Erythroblast (primary cell): ENCODE data around the gene ADAMTS7.
"Not testable (repeated sequence)": the region's sequence is repeated elsewhere in the genome, so short reads cannot be mapped to it uniquely, and the experiment has no call there.

Source experiments
- DNase-seq, 2 experiments: peaks; one replicate each; lab custom pipeline; 2025; lab: John Stamatoyannopoulos, UW
- GATA1 ChIP-seq: IDR thresholded peaks from 2 replicates; pipeline ENCODE4 v1.6.1; 2011; ENCODE audit warnings: low read depth, mild to moderate bottlenecking, control low read depth, low read length, moderate library complexity
- POLR2A ChIP-seq: IDR thresholded peaks from 2 replicates; pipeline ENCODE4 v1.6.1; 2011; ENCODE audit warnings: mild to moderate bottlenecking, low read length

Gene ADAMTS7

DNA sequence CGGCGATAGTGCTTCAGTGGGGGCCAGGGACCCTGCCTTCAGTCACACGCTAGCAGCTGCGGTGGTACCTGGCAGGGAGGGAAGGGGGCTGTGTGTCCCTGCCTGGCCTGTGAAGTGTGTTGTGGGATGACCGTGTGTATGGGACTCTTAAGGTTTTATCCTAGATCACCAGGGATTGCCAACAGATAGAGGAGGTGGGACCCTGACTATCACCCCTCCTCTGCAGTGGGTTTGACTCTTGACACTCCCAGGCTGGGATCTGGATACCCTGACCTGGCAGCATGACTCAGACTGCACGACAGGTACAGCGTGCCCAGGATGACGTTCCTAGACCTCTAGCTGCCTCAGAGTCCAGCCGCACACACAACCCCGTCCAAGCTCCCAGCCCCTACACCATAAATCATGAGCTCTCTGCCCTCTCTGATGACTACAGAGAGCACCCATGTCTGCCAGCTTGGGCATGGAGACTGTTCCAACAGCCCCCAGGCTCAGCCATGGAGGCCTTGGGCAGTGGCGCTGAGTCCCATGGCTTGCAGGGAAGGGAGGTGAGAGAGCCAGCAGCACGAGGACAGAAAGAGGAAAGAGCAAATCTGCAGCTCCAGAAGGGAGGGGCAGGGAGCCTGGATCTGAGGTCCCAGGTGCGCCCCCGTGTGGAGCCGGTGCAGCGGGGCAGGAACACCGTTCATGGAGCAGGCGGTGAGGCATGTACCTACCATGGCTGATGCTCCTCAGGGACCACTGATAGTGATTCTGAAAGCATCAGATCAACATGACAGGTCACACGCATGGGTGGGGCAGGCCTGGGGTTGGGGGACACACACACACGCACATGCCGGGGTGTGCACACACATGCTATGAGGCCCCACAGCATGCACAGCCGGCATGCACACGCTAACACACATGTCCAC, 71.0 kb downstream of the ADAMTS7 start:
- no peak for TF ChIP-seq POLR2A
- no peak for TF ChIP-seq GATA1
- DNase-seq, result peak; percentile 52 to 67

GRCh38 chr15:78739206-78739605, 72.1 kb downstream of the ADAMTS7 start:
- DNase-seq, result no peak
- no peak for TF ChIP-seq POLR2A
- no peak for TF ChIP-seq GATA1

DNA sequence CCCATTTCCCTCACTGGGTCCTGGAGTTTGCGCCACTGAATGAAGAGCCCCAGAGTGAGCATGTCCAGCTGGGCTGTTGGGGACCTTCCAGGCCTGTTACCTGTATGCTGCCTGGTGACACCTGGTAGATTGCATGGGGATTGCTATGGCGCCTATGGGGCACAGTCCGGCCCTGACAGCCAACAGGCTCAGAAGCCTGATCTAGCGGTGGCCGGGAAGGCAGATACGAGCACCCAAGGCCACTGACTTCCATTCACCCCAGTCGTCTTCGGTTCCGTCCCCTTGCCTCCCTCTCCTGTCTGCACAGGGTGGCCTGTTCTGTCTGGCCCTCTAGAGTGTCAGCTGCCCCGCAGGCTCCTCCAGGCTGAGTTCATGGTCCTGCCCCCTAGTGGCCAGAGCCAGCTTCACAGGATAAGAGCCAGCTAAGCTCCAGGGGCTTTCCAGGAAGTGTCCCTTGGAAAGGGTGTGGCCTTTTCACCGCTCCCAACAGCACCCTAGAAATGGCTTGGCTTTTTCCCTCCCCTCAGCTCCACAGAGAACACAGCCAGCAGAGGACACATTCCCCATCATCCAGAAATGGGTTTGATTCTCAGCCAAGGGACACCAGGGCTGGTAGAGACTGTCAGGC, 73.2 kb downstream of the ADAMTS7 start:
- DNase-seq, result peak; percentile 46 to 65

- no peak for DNase-seq
- no peak for TF ChIP-seq GATA1
- TF ChIP-seq POLR2A, result no peak
Observed at GRCh38 chr15:78737187-78737820, 74.0 kb downstream of the ADAMTS7 start.

DNA sequence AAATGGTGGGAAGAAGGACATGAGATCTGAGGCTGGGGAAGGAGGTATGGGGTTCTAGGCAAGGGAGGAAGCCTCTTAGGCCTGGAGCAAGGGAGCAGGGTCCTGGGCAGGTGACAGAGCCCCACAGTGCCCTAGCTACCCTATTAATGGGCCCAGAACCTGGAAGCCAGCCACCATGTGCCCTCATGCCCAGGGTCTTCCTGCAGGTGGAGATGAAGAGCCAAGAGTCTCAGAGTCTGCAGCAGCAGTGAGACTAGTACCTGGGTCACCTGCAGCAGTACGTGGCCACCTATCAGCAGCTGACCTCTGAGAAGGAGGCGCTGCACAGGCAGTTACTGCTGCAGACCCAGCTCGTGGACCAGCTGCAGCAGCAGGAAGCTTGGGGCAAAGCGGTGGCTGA, 75.0 kb downstream of the ADAMTS7 start:
- DNase-seq, result not testable (repeated sequence)

- TF ChIP-seq GATA1, result no peak
- no peak for TF ChIP-seq POLR2A
- no peak for DNase-seq
Observed at GRCh38 chr15:78734451-78735064, 76.7 kb downstream of the ADAMTS7 start.

DNA sequence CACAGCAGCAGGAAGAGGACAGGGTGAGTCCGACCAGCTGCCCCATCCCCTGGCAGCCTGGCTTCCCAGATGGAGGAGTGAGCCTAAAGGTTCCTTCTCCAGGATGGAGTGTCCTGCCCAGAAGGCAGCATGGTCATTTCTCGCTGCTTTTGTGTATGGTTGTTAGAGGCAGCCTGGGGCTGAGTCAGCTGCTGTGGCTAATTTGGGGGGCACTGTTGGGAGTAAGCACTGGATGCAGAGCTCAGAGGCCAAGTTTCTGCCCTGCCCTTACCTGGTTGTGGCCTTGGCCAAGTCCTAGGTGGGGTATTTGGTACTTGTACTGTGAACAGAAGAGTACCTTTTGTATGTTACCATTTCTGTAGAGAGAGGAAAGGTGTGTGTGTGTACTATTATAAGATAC, 78.6 kb downstream of the ADAMTS7 start:
- no peak for DNase-seq
- TF ChIP-seq GATA1, result no peak
- no peak for TF ChIP-seq POLR2A

DNA sequence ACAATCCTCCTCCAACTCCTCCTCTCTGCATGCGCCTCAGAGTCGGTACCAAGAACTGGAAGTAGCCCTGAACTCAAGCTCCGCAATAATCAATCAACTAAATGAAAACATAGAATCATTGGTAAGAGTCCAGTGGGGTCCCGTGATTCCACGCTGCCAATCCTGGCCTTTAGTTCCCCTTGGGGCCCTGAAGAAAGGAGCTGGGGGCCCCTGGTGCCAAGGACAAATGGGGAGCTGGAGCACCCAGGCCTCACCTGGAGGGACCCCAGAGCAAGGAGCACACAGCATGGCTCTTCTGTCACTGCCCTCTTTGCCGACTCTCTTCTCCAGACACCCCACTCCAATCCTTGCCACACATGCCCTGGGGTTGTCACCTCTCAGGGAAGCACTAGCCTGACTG, 80.3 kb downstream of the ADAMTS7 start:
- no peak for DNase-seq
- TF ChIP-seq GATA1, result no peak
- no peak for TF ChIP-seq POLR2A

- DNase-seq, result not testable (repeated sequence)
Observed at GRCh38 chr15:78728427-78728826, 82.8 kb downstream of the ADAMTS7 start.

- TF ChIP-seq GATA1 (no peak), POLR2A (no peak)
- DNase-seq, result no peak
Observed at GRCh38 chr15:78727561-78727960, 83.7 kb downstream of the ADAMTS7 start.

- DNase-seq, result peak; percentile 36 to 47
- TF ChIP-seq POLR2A (no peak), GATA1 (no peak)
Observed at GRCh38 chr15:78726870-78727551, 84.3 kb downstream of the ADAMTS7 start.

GRCh38 chr15:78719819-78720450, 91.3 kb downstream of the ADAMTS7 start:
- not testable (repeated sequence) for DNase-seq

GRCh38 chr15:78718837-78719236, 92.4 kb downstream of the ADAMTS7 start:
- no peak for DNase-seq
- TF ChIP-seq POLR2A (no peak), GATA1 (no peak)
